Caco-2 (cell line): ENCODE measurements around the gene FBXO8. TPM values are rescaled to one million over a fixed set of nuclear protein-coding genes. Genes with fewer than 3 reads are reported as not detected.

Source experiments
- BruUV-seq: library from RNA; stranded (reverse); fragments of 400-500 nt; replicated peaks from 2 replicates; lab custom pipeline; 2021; lab: Mats Ljungman, UMichigan
- CTCF ChIA-PET: fragments of 300-600 bp; sonication (Branson Sonifier 250); formaldehyde crosslinking; loops from one replicate; lab custom pipeline; 2022; ENCODE audit warnings: antibody characterized with exemption; lab: Charles Lee
- POLR2A ChIA-PET: fragments of 300-600 bp; sonication (Branson Sonifier 250); formaldehyde crosslinking; loops from one replicate; lab custom pipeline; 2022; ENCODE audit warnings: antibody characterized with exemption; lab: Charles Lee
- DNase-seq, 2 experiments: peaks; one replicate each; pipeline versions ENCODE4 v3.0.0 to v3.0.0-alpha.2; 2020 to 2022
- H3K27me3 ChIP-seq: replicated peaks from 2 replicates; pipeline ENCODE4 v1.6.0; 2011; ENCODE audit warnings: low read length; ENCODE audit not compliant: control insufficient read depth, insufficient read depth
- H3K36me3 ChIP-seq: 2 replicates; pipeline ENCODE4 v1.5.1; 2011; ENCODE audit warnings: low read length; ENCODE audit not compliant: control insufficient read depth, insufficient read depth
- H3K4me1 ChIP-seq: fragments of 250-450 bp; sonication (Bioruptor Pico); 2 replicates; pipeline ENCODE4 v1.5.1; 2020; ENCODE audit warnings: mild to moderate bottlenecking
- H3K4me3 ChIP-seq: 2 replicates; pipeline ENCODE4 v1.5.1; 2011; ENCODE audit warnings: low read depth, mild to moderate bottlenecking, control low read depth, low read length
- H3K9me3 ChIP-seq: fragments of 250-450 bp; sonication (Bioruptor Pico); 2 replicates; pipeline ENCODE4 v1.5.1; 2020; ENCODE audit warnings: mild to moderate bottlenecking, moderate library complexity
- H3K27ac Mint-ChIP-seq: one replicate; pipeline ENCODE4 v1.8.0; 2022; ENCODE audit warnings: mixed read lengths; ENCODE audit not compliant: unreplicated experiment
- H3K27me3 Mint-ChIP-seq: one replicate; pipeline ENCODE4 v1.8.0; 2022; ENCODE audit warnings: mixed read lengths; ENCODE audit not compliant: insufficient read depth, unreplicated experiment
- H3K36me3 Mint-ChIP-seq: one replicate; pipeline ENCODE4 v1.8.0; 2022; ENCODE audit warnings: mild to moderate bottlenecking, mixed read lengths; ENCODE audit not compliant: insufficient read depth, unreplicated experiment
- H3K4me1 Mint-ChIP-seq: one replicate; pipeline ENCODE4 v1.8.0; 2022; ENCODE audit warnings: low read depth, mixed read lengths; ENCODE audit not compliant: unreplicated experiment
- H3K4me3 Mint-ChIP-seq: one replicate; pipeline ENCODE4 v1.8.0; 2022; ENCODE audit warnings: mild to moderate bottlenecking, moderate library complexity, mixed read lengths; ENCODE audit not compliant: unreplicated experiment
- H3K9me3 Mint-ChIP-seq: one replicate; pipeline ENCODE4 v1.8.0; 2022; ENCODE audit warnings: mixed read lengths; ENCODE audit not compliant: unreplicated experiment
- CTCF ChIP-seq, 2 experiments: fragments of 200-600 bp in 1 of 2; IDR thresholded peaks; 1 replicate in 1 of 2; 2 replicates in 1 of 2; pipeline versions ENCODE4 v1.5.1 to v1.8.0; 2011 to 2022; ENCODE audit warnings: antibody characterized with exemption in 1 of 2, control low read depth in 1 of 2, inconsistent platforms in 1 of 2, low read depth in 1 of 2, low read length in 1 of 2, mild to moderate bottlenecking in 1 of 2, moderate library complexity in 1 of 2; ENCODE audit not compliant: insufficient read depth in 1 of 2, severe bottlenecking in 1 of 2, unreplicated experiment in 1 of 2
- intact Hi-C: fragments of 100-400 bp; cut with micrococcal nuclease; formaldehyde crosslinking; loops from one replicate; pipeline ENCODE4 v1.10.0; 2022; ENCODE audit not compliant: unreplicated experiment
- total RNA-seq: library from RNA; stranded (reverse); gene quantifications from 2 replicates; pipeline ENCODE4 v1.2.3, GENCODE V29; 2022

FBXO8 gene
- total RNA-seq, 1 experiment from 2014 or later, result 15.0 TPM

GRCh38 chr4:174241162-174241561 lies 42.3 kb downstream of the FBXO8 start:
- POLR2A ChIA-PET, result no interaction called here
- intact Hi-C loops, result no loop called here

GRCh38 chr4:174236359-174236758 lies 47.1 kb downstream of the FBXO8 start:
- no peak for TF ChIP-seq CTCF (IDR thresholded peaks at IDR 0.05; ENCODE audit: insufficient read depth in 1 of 2, low read depth in 1 of 2, low read length in 1 of 2, severe bottlenecking in 1 of 2, unreplicated experiment in 1 of 2)
- H3K27ac Mint-ChIP-seq, result no peak overlapping the region
- CTCF ChIA-PET, result no interaction called here
- Histone ChIP-seq H3K4me1 (no peaks in the 10 kb centered on the region), H3K9me3 (no peaks in the 10 kb centered on the region), H3K36me3 (no peaks in the 10 kb centered on the region), H3K4me3 (no peak overlapping the region), H3K27me3 (no peaks in the 10 kb centered on the region)
- intact Hi-C loops, result no loop called here
- H3K4me1 Mint-ChIP-seq, result no peaks in the 10 kb centered on the region
- DNase-seq, result no peak
- H3K4me3 Mint-ChIP-seq, result no peak overlapping the region
- BruUV-seq, result no TSS peak
- H3K9me3 Mint-ChIP-seq, result no peaks in the 10 kb centered on the region
- POLR2A ChIA-PET, result no interaction called here
- H3K27me3 Mint-ChIP-seq, result no peaks in the 10 kb centered on the region
- no peaks in the 10 kb centered on the region for H3K36me3 Mint-ChIP-seq

More at GRCh38 chr4:174241162-174241561, 42.3 kb downstream of the FBXO8 start:
- H3K27me3 Mint-ChIP-seq, result no peaks in the 10 kb centered on the region
- no peaks in the 10 kb centered on the region for H3K4me1 Mint-ChIP-seq
- Histone ChIP-seq H3K9me3 (no peaks in the 10 kb centered on the region), H3K4me1 (no peaks in the 10 kb centered on the region), H3K4me3 (no peak overlapping the region), H3K27me3 (no peaks in the 10 kb centered on the region), H3K36me3 (no peaks in the 10 kb centered on the region)
- H3K27ac Mint-ChIP-seq, result no peak overlapping the region
- CTCF ChIA-PET, result no interaction called here
- no peak for DNase-seq
- no peaks in the 10 kb centered on the region for H3K9me3 Mint-ChIP-seq
- H3K4me3 Mint-ChIP-seq, result no peak overlapping the region
- no TSS peak for BruUV-seq
- no peak for TF ChIP-seq CTCF (IDR thresholded peaks at IDR 0.05; ENCODE audit: insufficient read depth in 1 of 2, low read depth in 1 of 2, low read length in 1 of 2, severe bottlenecking in 1 of 2, unreplicated experiment in 1 of 2)
- H3K36me3 Mint-ChIP-seq, result no peaks in the 10 kb centered on the region

- Mint-ChIP-seq H3K36me3 (no peaks in the 10 kb centered on the region), H3K4me1 (no peaks in the 10 kb centered on the region), H3K27me3 (no peaks in the 10 kb centered on the region), H3K27ac (no peak overlapping the region), H3K9me3 (no peaks in the 10 kb centered on the region), H3K4me3 (no peak overlapping the region)
- Histone ChIP-seq H3K36me3 (no peaks in the 10 kb centered on the region), H3K4me1 (no peaks in the 10 kb centered on the region), H3K4me3 (no peak overlapping the region), H3K27me3 (no peaks in the 10 kb centered on the region), H3K9me3 (no peaks in the 10 kb centered on the region)
- TF ChIP-seq CTCF (IDR thresholded peaks at IDR 0.05; ENCODE audit: insufficient read depth in 1 of 2, low read depth in 1 of 2, low read length in 1 of 2, severe bottlenecking in 1 of 2, unreplicated experiment in 1 of 2), result no peak
- intact Hi-C loops, result no loop called here
- no TSS peak for BruUV-seq
- no peak for DNase-seq
- CTCF ChIA-PET, result no interaction called here
- POLR2A ChIA-PET, result no interaction called here
Measured at GRCh38 chr4:174230680-174231079, 52.8 kb downstream of the FBXO8 start.
